ENCODE data around the gene USP17L30. TPM values are rescaled to one million over a fixed set of nuclear protein-coding genes. Genes with fewer than 3 reads are reported as not detected.

Gene USP17L30
- total and polyA plus RNA-seq, 11 donors: not detected

DNA sequence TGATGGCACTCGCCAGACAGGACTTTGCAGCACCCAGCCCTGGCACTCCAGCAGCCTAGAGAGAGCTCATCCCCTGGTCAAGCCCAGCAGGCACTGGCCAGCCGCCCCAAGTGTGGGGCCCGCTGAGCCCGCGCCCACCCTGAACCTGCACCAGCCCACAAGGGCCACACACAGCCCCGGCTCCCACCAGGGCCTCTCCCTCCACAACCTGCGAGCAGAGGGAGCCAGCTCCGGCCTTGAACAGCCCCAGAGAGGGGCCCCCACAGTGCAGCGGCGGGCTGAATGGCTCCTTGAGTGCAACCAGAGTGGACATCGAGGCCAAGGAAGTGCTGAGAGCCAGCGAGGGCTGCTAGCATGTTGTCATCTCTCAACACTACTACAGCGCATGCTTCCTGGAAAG, 46.9 kb downstream of the USP17L30 start:
- H3K4me3 ChIP-seq: no peak overlapping the region
- peaks cover 0 to 8% (median 0%) of the 10 kb centered on the region in 12 donors for H3K9me3 ChIP-seq
- no peaks in the 10 kb centered on the region for H3K36me3 ChIP-seq
- no peaks in the 10 kb centered on the region for H3K27me3 ChIP-seq
- no peak for ATAC-seq
- no peak overlapping the region for H3K27ac ChIP-seq
- WGBS, 4 donors: 86 to 89% (median 88%) methylated on average over 13 of the region's 13 CpGs
- TF ChIP-seq, protein P1, sequence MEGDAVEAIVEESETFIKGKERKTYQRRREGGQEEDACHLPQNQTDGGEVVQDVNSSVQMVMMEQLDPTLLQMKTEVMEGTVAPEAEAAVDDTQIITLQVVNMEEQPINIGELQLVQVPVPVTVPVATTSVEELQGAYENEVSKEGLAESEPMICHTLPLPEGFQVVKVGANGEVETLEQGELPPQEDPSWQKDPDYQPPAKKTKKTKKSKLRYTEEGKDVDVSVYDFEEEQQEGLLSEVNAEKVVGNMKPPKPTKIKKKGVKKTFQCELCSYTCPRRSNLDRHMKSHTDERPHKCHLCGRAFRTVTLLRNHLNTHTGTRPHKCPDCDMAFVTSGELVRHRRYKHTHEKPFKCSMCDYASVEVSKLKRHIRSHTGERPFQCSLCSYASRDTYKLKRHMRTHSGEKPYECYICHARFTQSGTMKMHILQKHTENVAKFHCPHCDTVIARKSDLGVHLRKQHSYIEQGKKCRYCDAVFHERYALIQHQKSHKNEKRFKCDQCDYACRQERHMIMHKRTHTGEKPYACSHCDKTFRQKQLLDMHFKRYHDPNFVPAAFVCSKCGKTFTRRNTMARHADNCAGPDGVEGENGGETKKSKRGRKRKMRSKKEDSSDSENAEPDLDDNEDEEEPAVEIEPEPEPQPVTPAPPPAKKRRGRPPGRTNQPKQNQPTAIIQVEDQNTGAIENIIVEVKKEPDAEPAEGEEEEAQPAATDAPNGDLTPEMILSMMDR (IDR thresholded peaks at IDR 0.05): no peak
- TF ChIP-seq POLR2A (IDR thresholded peaks at IDR 0.05): no peak
- intact Hi-C loops (cut with DNase I): no loop called here
- DNase-seq: no peak
- H3K4me1 ChIP-seq: no peaks in the 10 kb centered on the region

Other genes starting within 250 kb of the USP17L30 start
- gene FAM90A26, start 192.7 kb upstream of the USP17L30 start, total RNA-seq: not detected
- not detected for gene FAM90A26, start 192.7 kb upstream of the USP17L30 start, polyA plus RNA-seq
- gene USP17L10, start 152.5 kb upstream of the USP17L30 start, total RNA-seq: not detected
- not detected for gene USP17L10, start 152.5 kb upstream of the USP17L30 start, polyA plus RNA-seq
- gene USP17L11, start 147.7 kb upstream of the USP17L30 start, total RNA-seq: not detected
- gene USP17L11, start 147.7 kb upstream of the USP17L30 start, polyA plus RNA-seq: not detected
- not detected for gene USP17L12, start 143.0 kb upstream of the USP17L30 start, total RNA-seq
- gene USP17L12, start 143.0 kb upstream of the USP17L30 start, polyA plus RNA-seq: not detected
- gene USP17L13, start 138.2 kb upstream of the USP17L30 start, total RNA-seq: not detected
- not detected for gene USP17L13, start 138.2 kb upstream of the USP17L30 start, polyA plus RNA-seq
- not detected for gene USP17L15, start 128.7 kb upstream of the USP17L30 start, total RNA-seq
- gene USP17L15, start 128.7 kb upstream of the USP17L30 start, polyA plus RNA-seq: not detected
- not detected for gene USP17L17, start 119.2 kb upstream of the USP17L30 start, total RNA-seq
- gene USP17L17, start 119.2 kb upstream of the USP17L30 start, polyA plus RNA-seq: not detected
- gene USP17L18, start 114.5 kb upstream of the USP17L30 start, total RNA-seq: not detected
- gene USP17L18, start 114.5 kb upstream of the USP17L30 start, polyA plus RNA-seq: not detected
- gene USP17L19, start 109.8 kb upstream of the USP17L30 start, total RNA-seq: not detected
- gene USP17L19, start 109.8 kb upstream of the USP17L30 start, polyA plus RNA-seq: not detected
- gene USP17L20, start 105.0 kb upstream of the USP17L30 start, total RNA-seq: not detected
- gene USP17L20, start 105.0 kb upstream of the USP17L30 start, polyA plus RNA-seq: not detected
- gene USP17L21, start 100.3 kb upstream of the USP17L30 start, total RNA-seq: not detected
- not detected for gene USP17L21, start 100.3 kb upstream of the USP17L30 start, polyA plus RNA-seq
- gene USP17L22, start 95.5 kb upstream of the USP17L30 start, total RNA-seq: not detected
- not detected for gene USP17L22, start 95.5 kb upstream of the USP17L30 start, polyA plus RNA-seq
- gene USP17L24, start 38.0 kb upstream of the USP17L30 start, total RNA-seq: not detected
- gene USP17L24, start 38.0 kb upstream of the USP17L30 start, polyA plus RNA-seq: not detected
- gene USP17L25, start 33.2 kb upstream of the USP17L30 start, total RNA-seq: not detected
- gene USP17L25, start 33.2 kb upstream of the USP17L30 start, polyA plus RNA-seq: not detected
- gene USP17L26, start 28.5 kb upstream of the USP17L30 start, total RNA-seq: not detected
- not detected for gene USP17L26, start 28.5 kb upstream of the USP17L30 start, polyA plus RNA-seq
- gene USP17L5, start 23.7 kb upstream of the USP17L30 start, total RNA-seq: not detected
- gene USP17L5, start 23.7 kb upstream of the USP17L30 start, polyA plus RNA-seq: not detected
- not detected for gene USP17L27, start 19.0 kb upstream of the USP17L30 start, total RNA-seq
- not detected for gene USP17L27, start 19.0 kb upstream of the USP17L30 start, polyA plus RNA-seq
- not detected for gene USP17L28, start 14.2 kb upstream of the USP17L30 start, total RNA-seq
- gene USP17L28, start 14.2 kb upstream of the USP17L30 start, polyA plus RNA-seq: not detected
- gene USP17L29, start 9.5 kb upstream of the USP17L30 start, total RNA-seq: not detected
- gene USP17L29, start 9.5 kb upstream of the USP17L30 start, polyA plus RNA-seq: not detected
- gene DEFB131A, start 81.3 kb downstream of the USP17L30 start, total RNA-seq: not detected
- gene DEFB131A, start 81.3 kb downstream of the USP17L30 start, polyA plus RNA-seq: not detected